Progenitor cell of endocrine pancreas (in vitro differentiated cells): ENCODE data around the gene FGL2. TPM values are rescaled to one million over a fixed set of nuclear protein-coding genes. Genes with fewer than 3 reads are reported as not detected.
"Not testable (repeated sequence)": the region's sequence is repeated elsewhere in the genome, so short reads cannot be mapped to it uniquely, and the experiment has no call there.

Experiments used
- DNase-seq: peaks from one replicate; pipeline ENCODE4 v3.0.0; 2021; ENCODE audit warnings: low spot score; ENCODE audit not compliant: unreplicated experiment
- H3K27ac Mint-ChIP-seq: 2 replicates; pipeline ENCODE4 v1.8.0; 2021; ENCODE audit warnings: mild to moderate bottlenecking, moderate library complexity, mixed read lengths
- H3K27me3 Mint-ChIP-seq: 2 replicates; pipeline ENCODE4 v1.8.0; 2021; ENCODE audit warnings: mixed read lengths
- H3K36me3 Mint-ChIP-seq: 2 replicates; pipeline ENCODE4 v1.8.0; 2022; ENCODE audit warnings: mixed read lengths; ENCODE audit not compliant: insufficient read depth
- H3K4me1 Mint-ChIP-seq: 2 replicates; pipeline ENCODE4 v1.8.0; 2021; ENCODE audit warnings: low read depth, mixed read lengths
- H3K4me3 Mint-ChIP-seq: 2 replicates; pipeline ENCODE4 v1.8.0; 2021; ENCODE audit warnings: low read depth, mild to moderate bottlenecking, moderate library complexity, mixed read lengths
- H3K9me3 Mint-ChIP-seq: 2 replicates; pipeline ENCODE4 v1.8.0; 2021; ENCODE audit warnings: low read depth, mixed read lengths
- CTCF ChIP-seq: fragments of 200-600 bp; sonication (generic); IDR thresholded peaks from one replicate; pipeline ENCODE4 v1.5.0; 2021; ENCODE audit warnings: antibody characterized with exemption, mild to moderate bottlenecking; ENCODE audit not compliant: unreplicated experiment
- total RNA-seq: library from RNA; stranded (reverse); gene quantifications from 2 replicates; pipeline ENCODE4 v1.2.1, GENCODE V29; 2021

FGL2 gene
- total RNA-seq, 1 donor from 2014 or later = not detected

- H3K4me3 Mint-ChIP-seq = no peak overlapping the region
- H3K4me1 Mint-ChIP-seq = no peaks in the 10 kb centered on the region
- H3K27me3 Mint-ChIP-seq = no peaks in the 10 kb centered on the region
- no peaks in the 10 kb centered on the region for H3K36me3 Mint-ChIP-seq
- TF ChIP-seq CTCF = no peak
- no peak overlapping the region for H3K27ac Mint-ChIP-seq
- no peak for DNase-seq
- H3K9me3 Mint-ChIP-seq = no peaks in the 10 kb centered on the region
Measured at GRCh38 chr7:77182261-77182660, 17.4 kb downstream of the FGL2 start.

- Mint-ChIP-seq H3K4me3 (no peak overlapping the region), H3K4me1 (no peaks in the 10 kb centered on the region), H3K27ac (no peak overlapping the region), H3K9me3 (no peaks in the 10 kb centered on the region), H3K27me3 (no peaks in the 10 kb centered on the region), H3K36me3 (no peaks in the 10 kb centered on the region)
- DNase-seq = no peak
- TF ChIP-seq CTCF = no peak
Measured at GRCh38 chr7:77181734-77182133, 17.9 kb downstream of the FGL2 start.

GRCh38 chr7:77181015-77181595, 18.5 kb downstream of the FGL2 start:
- no peaks in the 10 kb centered on the region for H3K4me1 Mint-ChIP-seq
- TF ChIP-seq CTCF = no peak
- H3K36me3 Mint-ChIP-seq = no peaks in the 10 kb centered on the region
- H3K4me3 Mint-ChIP-seq = no peak overlapping the region
- H3K27me3 Mint-ChIP-seq = no peaks in the 10 kb centered on the region
- no peaks in the 10 kb centered on the region for H3K9me3 Mint-ChIP-seq
- no peak for DNase-seq
- H3K27ac Mint-ChIP-seq = no peak overlapping the region

- H3K4me1 Mint-ChIP-seq, H3K9me3 Mint-ChIP-seq, H3K36me3 Mint-ChIP-seq, DNase-seq, H3K4me3 Mint-ChIP-seq, H3K27ac Mint-ChIP-seq, H3K27me3 Mint-ChIP-seq: not testable (repeated sequence)
Measured at GRCh38 chr7:77178024-77178423, 21.6 kb downstream of the FGL2 start.

GRCh38 chr7:77177321-77177904, 22.2 kb downstream of the FGL2 start:
- H3K4me1 Mint-ChIP-seq, H3K27me3 Mint-ChIP-seq, H3K36me3 Mint-ChIP-seq, DNase-seq, H3K4me3 Mint-ChIP-seq, H3K27ac Mint-ChIP-seq, H3K9me3 Mint-ChIP-seq: not testable (repeated sequence)

- not testable (repeated sequence) for DNase-seq, H3K27ac Mint-ChIP-seq, H3K27me3 Mint-ChIP-seq, H3K4me3 Mint-ChIP-seq, H3K9me3 Mint-ChIP-seq, H3K36me3 Mint-ChIP-seq, H3K4me1 Mint-ChIP-seq
Measured at GRCh38 chr7:77175274-77175800, 24.3 kb downstream of the FGL2 start.

- H3K4me1 Mint-ChIP-seq, H3K27ac Mint-ChIP-seq, H3K27me3 Mint-ChIP-seq, H3K4me3 Mint-ChIP-seq, H3K9me3 Mint-ChIP-seq, DNase-seq, H3K36me3 Mint-ChIP-seq: not testable (repeated sequence)
Measured at GRCh38 chr7:77174418-77174817, 25.2 kb downstream of the FGL2 start.

GRCh38 chr7:77172437-77173172, 27.0 kb downstream of the FGL2 start:
- not testable (repeated sequence) for DNase-seq, H3K4me1 Mint-ChIP-seq, H3K27ac Mint-ChIP-seq, H3K36me3 Mint-ChIP-seq, H3K4me3 Mint-ChIP-seq, H3K9me3 Mint-ChIP-seq, H3K27me3 Mint-ChIP-seq

- DNase-seq, H3K4me3 Mint-ChIP-seq, H3K36me3 Mint-ChIP-seq, H3K27ac Mint-ChIP-seq, H3K4me1 Mint-ChIP-seq, H3K9me3 Mint-ChIP-seq, H3K27me3 Mint-ChIP-seq: not testable (repeated sequence)
Measured at GRCh38 chr7:77171073-77171472, 28.5 kb downstream of the FGL2 start.
